PC-3 (cell line): ENCODE measurements around the gene TM9SF3. TPM values are rescaled to one million over a fixed set of nuclear protein-coding genes. Genes with fewer than 3 reads are reported as not detected.

Experiments used
- ATAC-seq: fragments of 200-7000 bp; cut with Tn5 transposase; 2 replicates; pipeline ENCODE4 v1.9.1; 2020; ENCODE audit warnings: mild to moderate bottlenecking, moderate library complexity
- Bru-seq: library from RNA; stranded (reverse); fragments of 400-500 nt; gene quantifications from one replicate; lab custom pipeline; 2021; lab: Mats Ljungman, UMichigan
- BruChase-seq, 2 experiments: library from RNA; stranded (reverse); fragments of 400-500 nt; gene quantifications; one replicate each; lab custom pipeline; 2021; lab: Mats Ljungman, UMichigan
- BruUV-seq: library from RNA; stranded (reverse); fragments of 400-500 nt; replicated peaks from 2 replicates; lab custom pipeline; 2021; lab: Mats Ljungman, UMichigan
- CTCF ChIA-PET: fragments of 300-600 bp; sonication (Branson Sonifier 250); formaldehyde crosslinking; loops from one replicate; lab custom pipeline; 2022; ENCODE audit warnings: antibody characterized with exemption; lab: Charles Lee
- POLR2A ChIA-PET: fragments of 300-600 bp; sonication (Branson Sonifier 250); formaldehyde crosslinking; loops from one replicate; lab custom pipeline; 2022; ENCODE audit warnings: antibody characterized with exemption; ENCODE audit not compliant: unreplicated experiment; lab: Charles Lee
- DNase-seq: peaks from one replicate; pipeline ENCODE4 v3.0.0-alpha.2; 2015
- H2AFZ ChIP-seq: fragments of 300-600 bp; sonication (generic); 2 replicates; pipeline ENCODE4 v1.6.0; 2016; ENCODE audit warnings: antibody characterized with exemption, low read length
- H3F3A ChIP-seq: fragments of 300-600 bp; sonication (generic); one replicate; pipeline ENCODE4 v1.6.0; 2017; ENCODE audit warnings: antibody characterized with exemption, low read length, control low read depth, mild to moderate bottlenecking; ENCODE audit not compliant: unreplicated experiment
- H3K27ac ChIP-seq: fragments of 300-600 bp; sonication (generic); 2 replicates; pipeline ENCODE4 v1.5.1; 2016; ENCODE audit warnings: mild to moderate bottlenecking, low read length
- H3K27me3 ChIP-seq: fragments of 300-600 bp; sonication (generic); 2 replicates; pipeline ENCODE4 v1.6.1; 2016; ENCODE audit warnings: low read length, mixed read lengths
- H3K36me3 ChIP-seq: fragments of 300-600 bp; sonication (generic); 2 replicates; pipeline ENCODE4 v1.6.1; 2016; ENCODE audit warnings: low read depth, mixed run types, low read length, mixed read lengths
- H3K4me1 ChIP-seq: fragments of 300-600 bp; sonication (generic); 2 replicates; pipeline ENCODE4 v1.5.1; 2016; ENCODE audit warnings: low read length; ENCODE audit not compliant: insufficient read depth
- H3K4me2 ChIP-seq: fragments of 300-600 bp; sonication (generic); 2 replicates; pipeline ENCODE4 v1.6.0; 2016; ENCODE audit warnings: low read length
- H3K4me3 ChIP-seq: fragments of 300-600 bp; sonication (generic); 2 replicates; pipeline ENCODE4 v1.5.1; 2016; ENCODE audit warnings: mild to moderate bottlenecking, low read length, mixed read lengths
- H3K79me2 ChIP-seq: fragments of 300-600 bp; sonication (generic); 2 replicates; pipeline ENCODE4 v1.6.1; 2017; ENCODE audit warnings: low read length, mixed read lengths
- H3K9ac ChIP-seq: fragments of 300-600 bp; sonication (generic); 2 replicates; pipeline ENCODE4 v1.6.0; 2016; ENCODE audit warnings: mild to moderate bottlenecking, low read length
- H3K9me2 ChIP-seq: fragments of 300-600 bp; sonication (generic); replicated peaks from 2 replicates; pipeline ENCODE4 v1.6.1; 2016; ENCODE audit warnings: mixed run types, low read length, mixed read lengths
- H3K9me3 ChIP-seq: fragments of 300-600 bp; sonication (generic); 2 replicates; pipeline ENCODE4 v1.6.1; 2016; ENCODE audit warnings: low read length, mixed read lengths
- H4K20me1 ChIP-seq: fragments of 300-600 bp; sonication (generic); 2 replicates; pipeline ENCODE4 v1.6.1; 2016; ENCODE audit warnings: low read length, mixed read lengths
- CTCF ChIP-seq: fragments of 300-600 bp; sonication (generic); conservative IDR thresholded peaks from 2 replicates; pipeline ENCODE4 v1.5.1; 2017; ENCODE audit warnings: antibody characterized with exemption, low read depth, mild to moderate bottlenecking, low read length
- EZH2 ChIP-seq: fragments of 300-600 bp; sonication (generic); IDR thresholded peaks from one replicate; pipeline ENCODE4 v1.6.1; 2017; ENCODE audit warnings: antibody characterized with exemption, mild to moderate bottlenecking, low read length; ENCODE audit not compliant: unreplicated experiment
- EZH2phosphoT487 ChIP-seq: fragments of 300-600 bp; sonication (generic); IDR thresholded peaks from 2 replicates; pipeline ENCODE4 v1.6.1; 2018; ENCODE audit warnings: mild to moderate bottlenecking, antibody characterized with exemption, low read length, borderline replicate concordance
- intact Hi-C: fragments of 100-400 bp; cut with micrococcal nuclease; formaldehyde crosslinking; loops from 2 replicates; pipeline ENCODE4 v1.9.0; 2023
- long read RNA-seq: library from polyadenylated mRNA; unstranded; transcript quantifications from one replicate; pipeline ENCODE4 v2.0.0, GENCODE V29; 2021; ENCODE audit not compliant: unreplicated experiment
- total RNA-seq: library from RNA; depleted of rRNA; stranded (reverse); fragments of >200 nt; gene quantifications from 2 replicates; pipeline ENCODE4 v1.2.3, GENCODE V29; 2014; rRNA removed

The TM9SF3 gene
- 39.2 and 47.0 TPM in 2 replicates for total RNA-seq
- percentile 90 among the genes with signal in this experiment for Bru-seq, nascent RNA
- BruChase-seq, experiment 1, labeled RNA remaining after a 6-hour chase = percentile 88 among the genes with signal in this experiment
- BruChase-seq, experiment 2, labeled RNA remaining after a 2-hour chase = percentile 88 among the genes with signal in this experiment
- long read RNA-seq, full-length matches to known transcripts = 547 of 654 reads
- long read RNA-seq, partial matches to known transcripts = 43 of 654 reads
- long read RNA-seq, other reads (novel, unspliced or antisense) = 64 of 654 reads

- ChIA-PET CTCF (interaction anchor here (0.7 kb wide), 1 partner anchor 49 kb away, joined by 3 read pairs; no protein-coding TSS in a partner anchor), POLR2A (interaction anchor here (0.6 kb wide), 1 partner anchor 183 kb away, joined by 6 read pairs; no protein-coding TSS in a partner anchor)
- H3K27ac ChIP-seq = peak within 1 kb of the TSS; percentile 70
- peak; percentile 84 for DNase-seq
- TF ChIP-seq CTCF (no peak), EZH2phosphoT487 (0 out of 2 replicates have a peak, but pooled peaks have one; percentile 31), EZH2 (no peak)
- peaks cover 29% of the 10 kb centered on the region for H4K20me1 ChIP-seq
- peak within 1 kb of the TSS; percentile 79 for H2AFZ ChIP-seq
- ATAC-seq = peak; percentile 79
- no TSS peak for BruUV-seq
- H3F3A ChIP-seq = no peaks in the 10 kb centered on the region
- H3K9me2 ChIP-seq = no peaks in the 10 kb centered on the region
- intact Hi-C loops = loop anchor here (1.0 to 5.0 kb wide), 2 partner anchors 46 to 246 kb away; partner anchors contain the start of gene LCOR
- no peaks in the 10 kb centered on the region for H3K27me3 ChIP-seq
- no peaks in the 10 kb centered on the region for H3K36me3 ChIP-seq
- peaks cover 19% of the 10 kb centered on the region; the same call in 1 of the 2 replicates for H3K4me1 ChIP-seq
- peak within 1 kb of the TSS; percentile 78 for H3K9ac ChIP-seq
- peak within 1 kb of the TSS; percentile 87 for H3K4me3 ChIP-seq
- H3K79me2 ChIP-seq = peaks cover 50% of the 10 kb centered on the region
- H3K9me3 ChIP-seq = no peaks in the 10 kb centered on the region
- H3K4me2 ChIP-seq = peak within 1 kb of the TSS; percentile 92
Measured at GRCh38 chr10:96586419-96587263, at the start of gene TM9SF3. Gene TM9SF3 (minus strand): TSS chr10:96587012. CDS start chr10:96586835, 177 bp downstream.

- BruUV-seq = no TSS peak
- no peak for ATAC-seq
- H3K27me3 ChIP-seq = no peaks in the 10 kb centered on the region
- no peaks in the 10 kb centered on the region for H3K9me2 ChIP-seq
- H3K4me1 ChIP-seq = no peaks in the 10 kb centered on the region; the same call in 1 of the 2 replicates
- no peak for TF ChIP-seq EZH2
- no peak for TF ChIP-seq EZH2phosphoT487
- no peak for TF ChIP-seq CTCF
- no peaks in the 10 kb centered on the region for H3K36me3 ChIP-seq
- intact Hi-C loops = no loop called here
- H3K4me2 ChIP-seq = no peak overlapping the region
- H2AFZ ChIP-seq = no peak overlapping the region
- no peaks in the 10 kb centered on the region for H4K20me1 ChIP-seq
- no peak overlapping the region for H3K9ac ChIP-seq
- no peak for DNase-seq
- no peaks in the 10 kb centered on the region for H3F3A ChIP-seq
- ChIA-PET CTCF (interaction anchor here (0.6 kb wide), 1 partner anchor 50 kb away, joined by 3 read pairs; the partner anchor contains the start of gene TM9SF3), POLR2A (no interaction called here)
- H3K27ac ChIP-seq = no peak overlapping the region
- no peaks in the 10 kb centered on the region for H3K79me2 ChIP-seq
- H3K4me3 ChIP-seq = no peak overlapping the region
- no peaks in the 10 kb centered on the region for H3K9me3 ChIP-seq
Measured at GRCh38 chr10:96636551-96636950, 49.7 kb upstream of the TM9SF3 start.
